Neural cell (in vitro differentiated cells): ENCODE data around the gene SIRPB1.

Experiments
- EP300 ChIP-seq: fragments of 450-650 bp; conservative IDR thresholded peaks from 2 replicates; pipeline ENCODE4 v1.6.1; 2014; ENCODE audit warnings: antibody characterized with exemption, mild to moderate bottlenecking, moderate library complexity; ENCODE audit not compliant: poor library complexity, severe bottlenecking
- EZH2 ChIP-seq: fragments of 200-600, 300-800 bp; shearing (Covaris generic), sonication (generic); IDR thresholded peaks from 2 replicates; pipeline ENCODE4 v1.6.1; 2014; ENCODE audit warnings: antibody characterized with exemption, low read length, borderline replicate concordance, mild to moderate bottlenecking; ENCODE audit not compliant: insufficient read depth, poor library complexity, severe bottlenecking
- MXI1 ChIP-seq: fragments of 450-650 bp; conservative IDR thresholded peaks from 2 replicates; pipeline ENCODE4 v1.6.1; 2014; ENCODE audit warnings: antibody characterized with exemption, mild to moderate bottlenecking; ENCODE audit not compliant: poor library complexity, severe bottlenecking
- POLR2AphosphoS5 ChIP-seq: IDR thresholded peaks from 2 replicates; pipeline ENCODE4 v1.6.1; 2012
- SMC3 ChIP-seq: fragments of 450-650 bp; conservative IDR thresholded peaks from 2 replicates; pipeline ENCODE4 v1.6.1; 2014; ENCODE audit warnings: antibody characterized with exemption, mild to moderate bottlenecking, moderate library complexity; ENCODE audit not compliant: poor library complexity
- TAF1 ChIP-seq: IDR thresholded peaks from 2 replicates; pipeline ENCODE4 v1.6.1; 2012; ENCODE audit warnings: low read depth
- TF ChIP-seq, protein P1 (sequence below): fragments of 450-650 bp; IDR thresholded peaks from 2 replicates; pipeline ENCODE4 v1.5.1; 2014; ENCODE audit warnings: antibody characterized with exemption, mild to moderate bottlenecking, moderate library complexity; ENCODE audit not compliant: poor library complexity, severe bottlenecking
- TF ChIP-seq, protein P2 (sequence below): IDR thresholded peaks from 2 replicates; pipeline ENCODE4 v1.6.1; 2012; ENCODE audit warnings: borderline replicate concordance

GRCh38 chr20:1630186-1630585, 10.4 kb upstream of the SIRPB1 start:
- TF ChIP-seq, protein P1, sequence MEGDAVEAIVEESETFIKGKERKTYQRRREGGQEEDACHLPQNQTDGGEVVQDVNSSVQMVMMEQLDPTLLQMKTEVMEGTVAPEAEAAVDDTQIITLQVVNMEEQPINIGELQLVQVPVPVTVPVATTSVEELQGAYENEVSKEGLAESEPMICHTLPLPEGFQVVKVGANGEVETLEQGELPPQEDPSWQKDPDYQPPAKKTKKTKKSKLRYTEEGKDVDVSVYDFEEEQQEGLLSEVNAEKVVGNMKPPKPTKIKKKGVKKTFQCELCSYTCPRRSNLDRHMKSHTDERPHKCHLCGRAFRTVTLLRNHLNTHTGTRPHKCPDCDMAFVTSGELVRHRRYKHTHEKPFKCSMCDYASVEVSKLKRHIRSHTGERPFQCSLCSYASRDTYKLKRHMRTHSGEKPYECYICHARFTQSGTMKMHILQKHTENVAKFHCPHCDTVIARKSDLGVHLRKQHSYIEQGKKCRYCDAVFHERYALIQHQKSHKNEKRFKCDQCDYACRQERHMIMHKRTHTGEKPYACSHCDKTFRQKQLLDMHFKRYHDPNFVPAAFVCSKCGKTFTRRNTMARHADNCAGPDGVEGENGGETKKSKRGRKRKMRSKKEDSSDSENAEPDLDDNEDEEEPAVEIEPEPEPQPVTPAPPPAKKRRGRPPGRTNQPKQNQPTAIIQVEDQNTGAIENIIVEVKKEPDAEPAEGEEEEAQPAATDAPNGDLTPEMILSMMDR, result no peak
- TF ChIP-seq POLR2AphosphoS5 (no peak), EZH2 (no peak), EP300 (no peak), TAF1 (no peak), SMC3 (no peak), MXI1 (no peak)
- TF ChIP-seq, protein P2, sequence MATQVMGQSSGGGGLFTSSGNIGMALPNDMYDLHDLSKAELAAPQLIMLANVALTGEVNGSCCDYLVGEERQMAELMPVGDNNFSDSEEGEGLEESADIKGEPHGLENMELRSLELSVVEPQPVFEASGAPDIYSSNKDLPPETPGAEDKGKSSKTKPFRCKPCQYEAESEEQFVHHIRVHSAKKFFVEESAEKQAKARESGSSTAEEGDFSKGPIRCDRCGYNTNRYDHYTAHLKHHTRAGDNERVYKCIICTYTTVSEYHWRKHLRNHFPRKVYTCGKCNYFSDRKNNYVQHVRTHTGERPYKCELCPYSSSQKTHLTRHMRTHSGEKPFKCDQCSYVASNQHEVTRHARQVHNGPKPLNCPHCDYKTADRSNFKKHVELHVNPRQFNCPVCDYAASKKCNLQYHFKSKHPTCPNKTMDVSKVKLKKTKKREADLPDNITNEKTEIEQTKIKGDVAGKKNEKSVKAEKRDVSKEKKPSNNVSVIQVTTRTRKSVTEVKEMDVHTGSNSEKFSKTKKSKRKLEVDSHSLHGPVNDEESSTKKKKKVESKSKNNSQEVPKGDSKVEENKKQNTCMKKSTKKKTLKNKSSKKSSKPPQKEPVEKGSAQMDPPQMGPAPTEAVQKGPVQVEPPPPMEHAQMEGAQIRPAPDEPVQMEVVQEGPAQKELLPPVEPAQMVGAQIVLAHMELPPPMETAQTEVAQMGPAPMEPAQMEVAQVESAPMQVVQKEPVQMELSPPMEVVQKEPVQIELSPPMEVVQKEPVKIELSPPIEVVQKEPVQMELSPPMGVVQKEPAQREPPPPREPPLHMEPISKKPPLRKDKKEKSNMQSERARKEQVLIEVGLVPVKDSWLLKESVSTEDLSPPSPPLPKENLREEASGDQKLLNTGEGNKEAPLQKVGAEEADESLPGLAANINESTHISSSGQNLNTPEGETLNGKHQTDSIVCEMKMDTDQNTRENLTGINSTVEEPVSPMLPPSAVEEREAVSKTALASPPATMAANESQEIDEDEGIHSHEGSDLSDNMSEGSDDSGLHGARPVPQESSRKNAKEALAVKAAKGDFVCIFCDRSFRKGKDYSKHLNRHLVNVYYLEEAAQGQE, result no peak
